ENCODE results near the gene NDUFS4. TPM values are rescaled to one million over a fixed set of nuclear protein-coding genes. Genes with fewer than 3 reads are reported as not detected.

NDUFS4 gene
- polyA plus RNA-seq, 1 donor from 2014 or later = 275 TPM

GRCh38 chr5:53576674-53577073 is 16.2 kb downstream of the NDUFS4 start:
- Histone ChIP-seq H3K27me3 (ENCODE audit: insufficient read depth, low read depth, low read length) (no peaks in the 10 kb centered on the region), H3K27ac (ENCODE audit: low read length) (no peak overlapping the region), H3K9me2 (ENCODE audit: insufficient read depth, low read length) (no peaks in the 10 kb centered on the region), H3K4me3 (ENCODE audit: low read length) (no peak overlapping the region), H2AFZ (ENCODE audit: low read depth, low read length) (no peak overlapping the region), H3K36me3 (ENCODE audit: insufficient read depth, low read length) (no peaks in the 10 kb centered on the region), H4K20me1 (ENCODE audit: insufficient read depth) (no peaks in the 10 kb centered on the region), H3K79me2 (replicated peaks; ENCODE audit: insufficient read depth, low read length) (peaks cover 80% of the 10 kb centered on the region), H3K9ac (ENCODE audit: low read length) (no peak overlapping the region), H3K4me2 (ENCODE audit: low read length) (no peak overlapping the region), H3F3A (ENCODE audit: insufficient read depth, low read length, poor library complexity, severe bottlenecking) (no peaks in the 10 kb centered on the region), H3K9me3 (ENCODE audit: low read length) (peaks cover 4% of the 10 kb centered on the region)
- TF ChIP-seq SMC3 (conservative IDR thresholded peaks at IDR 0.05; ENCODE audit: poor library complexity) (no peak), POLR2AphosphoS5 (IDR thresholded peaks at IDR 0.05) (no peak), CTCF (IDR thresholded peaks at IDR 0.05; ENCODE audit: poor library complexity, severe bottlenecking) (no peak), TAF1 (IDR thresholded peaks at IDR 0.05; ENCODE audit: low read depth) (no peak), REST (IDR thresholded peaks at IDR 0.05; ENCODE audit: borderline replicate concordance) (no peak), RAD21 (conservative IDR thresholded peaks at IDR 0.05) (no peak), MXI1 (conservative IDR thresholded peaks at IDR 0.05; ENCODE audit: poor library complexity, severe bottlenecking) (no peak), EP300 (conservative IDR thresholded peaks at IDR 0.05; ENCODE audit: poor library complexity, severe bottlenecking) (no peak), EZH2 (IDR thresholded peaks at IDR 0.05; ENCODE audit: borderline replicate concordance, insufficient read depth, low read length, poor library complexity, severe bottlenecking) (no peak)

- H3F3A ChIP-seq (ENCODE audit: insufficient read depth, low read length, poor library complexity, severe bottlenecking) = no peaks in the 10 kb centered on the region
- no peak overlapping the region for H2AFZ ChIP-seq (ENCODE audit: low read depth, low read length)
- peaks cover 4% of the 10 kb centered on the region for H3K9me3 ChIP-seq (ENCODE audit: low read length)
- no peak overlapping the region for H3K9ac ChIP-seq (ENCODE audit: low read length)
- H3K27me3 ChIP-seq (ENCODE audit: insufficient read depth, low read depth, low read length) = no peaks in the 10 kb centered on the region
- no peaks in the 10 kb centered on the region for H3K9me2 ChIP-seq (ENCODE audit: insufficient read depth, low read length)
- H3K4me3 ChIP-seq (ENCODE audit: low read length) = no peak overlapping the region
- no peak overlapping the region for H3K4me2 ChIP-seq (ENCODE audit: low read length)
- H3K27ac ChIP-seq (ENCODE audit: low read length) = no peak overlapping the region
- no peaks in the 10 kb centered on the region for H3K36me3 ChIP-seq (ENCODE audit: insufficient read depth, low read length)
- H3K79me2 ChIP-seq (replicated peaks; ENCODE audit: insufficient read depth, low read length) = peaks cover 63% of the 10 kb centered on the region
- TF ChIP-seq EZH2 (IDR thresholded peaks at IDR 0.05; ENCODE audit: borderline replicate concordance, insufficient read depth, low read length, poor library complexity, severe bottlenecking) (no peak), POLR2AphosphoS5 (IDR thresholded peaks at IDR 0.05) (no peak), MXI1 (conservative IDR thresholded peaks at IDR 0.05; ENCODE audit: poor library complexity, severe bottlenecking) (no peak), EP300 (conservative IDR thresholded peaks at IDR 0.05; ENCODE audit: poor library complexity, severe bottlenecking) (no peak), TAF1 (IDR thresholded peaks at IDR 0.05; ENCODE audit: low read depth) (no peak), SMC3 (conservative IDR thresholded peaks at IDR 0.05; ENCODE audit: poor library complexity) (no peak), CTCF (IDR thresholded peaks at IDR 0.05; ENCODE audit: poor library complexity, severe bottlenecking) (no peak), REST (IDR thresholded peaks at IDR 0.05; ENCODE audit: borderline replicate concordance) (no peak), RAD21 (conservative IDR thresholded peaks at IDR 0.05) (no peak)
- no peaks in the 10 kb centered on the region for H4K20me1 ChIP-seq (ENCODE audit: insufficient read depth)
Observed at GRCh38 chr5:53578854-53579253, 18.4 kb downstream of the NDUFS4 start.

Data from neural cell (in vitro differentiated cells).